ENCODE results near the gene NRP2. TPM values are rescaled to one million over a fixed set of nuclear protein-coding genes. Genes with fewer than 3 reads are reported as not detected.

Gene NRP2
- total and polyA plus RNA-seq, 4 experiments from 2014 or later = 1.1 to 2.1 TPM; not detected in 2

DNA sequence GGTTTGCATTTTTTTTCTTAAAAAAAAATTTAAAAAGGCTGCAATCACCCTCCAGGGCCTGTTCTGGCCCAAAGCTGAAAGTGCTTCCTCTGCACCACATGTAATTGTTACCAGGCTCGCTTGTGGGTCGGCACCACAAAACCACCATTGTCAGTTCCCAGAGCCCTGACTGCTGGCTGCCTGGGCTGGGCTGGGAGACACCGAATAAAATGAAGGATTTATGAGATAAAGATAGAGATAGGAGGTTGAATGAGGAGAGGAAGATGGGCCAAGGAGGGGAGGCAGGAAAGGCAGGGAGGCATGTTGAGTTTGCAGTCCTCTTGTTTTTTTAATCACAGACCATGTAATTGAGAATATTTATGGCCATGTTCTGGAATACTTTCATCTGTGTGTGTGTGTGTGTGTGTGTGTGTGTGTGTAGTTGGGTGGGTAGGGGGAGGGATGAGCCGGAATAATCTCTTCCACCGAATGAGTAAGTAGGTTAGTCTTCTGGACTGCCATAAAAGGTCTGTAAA, 14.7 kb downstream of the NRP2 start:
- Histone ChIP-seq H3K27ac (ENCODE audit: low read depth, low read length) (no peak overlapping the region), H3K4me1 (ENCODE audit: insufficient read depth, low read length) (no peaks in the 10 kb centered on the region), H3K36me3 (ENCODE audit: insufficient read depth, low read length) (no peaks in the 10 kb centered on the region), H3K27me3 (ENCODE audit: insufficient read depth, low read length) (no peaks in the 10 kb centered on the region), H3K4me3 (ENCODE audit: low read length in 2 of 2) (no peak overlapping the region), H3K9me3 (ENCODE audit: control insufficient read depth in 1 of 2, low read length in 2 of 2) (no peaks in the 10 kb centered on the region)
- Mint-ChIP-seq H3K4me1 (no peaks in the 10 kb centered on the region), H3K4me3 (no peak overlapping the region), H3K27me3 (peaks cover under 1 to 2% of the 10 kb centered on the region in 2 donors), H3K36me3 (no peaks in the 10 kb centered on the region), H3K9me3 (no peaks in the 10 kb centered on the region), H3K27ac (no peak overlapping the region)
- POLR2A ChIA-PET (ENCODE audit: partially characterized antibody) = no interaction called here
- DNase-seq = no peak
- intact Hi-C loops (cut with micrococcal nuclease) = no loop called here
- CTCF ChIA-PET (ENCODE audit: partially characterized antibody) = no interaction called here

GRCh38 chr2:205698286-205699268, 16.3 kb downstream of the NRP2 start:
- no peaks in the 10 kb centered on the region for H3K36me3 Mint-ChIP-seq
- H3K9me3 ChIP-seq (ENCODE audit: control insufficient read depth in 1 of 2, low read length in 2 of 2) = no peaks in the 10 kb centered on the region
- intact Hi-C loops (cut with micrococcal nuclease) = no loop called here
- ChIA-PET POLR2A (ENCODE audit: partially characterized antibody) (no interaction called here), CTCF (ENCODE audit: partially characterized antibody) (no interaction called here)
- no peaks in the 10 kb centered on the region for H3K9me3 Mint-ChIP-seq
- no peaks in the 10 kb centered on the region for H3K4me1 ChIP-seq (ENCODE audit: insufficient read depth, low read length)
- no peak overlapping the region for H3K27ac Mint-ChIP-seq
- DNase-seq = no peak
- no peak overlapping the region for H3K4me3 ChIP-seq (ENCODE audit: low read length in 2 of 2)
- H3K27me3 Mint-ChIP-seq = peaks cover 0 to 6% of the 10 kb centered on the region in 2 donors
- H3K4me1 Mint-ChIP-seq = no peaks in the 10 kb centered on the region
- H3K27me3 ChIP-seq (ENCODE audit: insufficient read depth, low read length) = no peaks in the 10 kb centered on the region
- H3K4me3 Mint-ChIP-seq = no peak overlapping the region
- no peak overlapping the region for H3K27ac ChIP-seq (ENCODE audit: low read depth, low read length)
- no peaks in the 10 kb centered on the region for H3K36me3 ChIP-seq (ENCODE audit: insufficient read depth, low read length)

GRCh38 chr2:205699515-205700289, 17.4 kb downstream of the NRP2 start:
- POLR2A ChIA-PET (ENCODE audit: partially characterized antibody) = no interaction called here
- intact Hi-C loops (cut with micrococcal nuclease) = no loop called here
- Histone ChIP-seq H3K36me3 (ENCODE audit: insufficient read depth, low read length) (no peaks in the 10 kb centered on the region), H3K4me1 (ENCODE audit: insufficient read depth, low read length) (no peaks in the 10 kb centered on the region), H3K9me3 (ENCODE audit: control insufficient read depth in 1 of 2, low read length in 2 of 2) (no peaks in the 10 kb centered on the region), H3K27me3 (ENCODE audit: insufficient read depth, low read length) (no peaks in the 10 kb centered on the region), H3K4me3 (ENCODE audit: low read length in 2 of 2) (no peak overlapping the region), H3K27ac (ENCODE audit: low read depth, low read length) (no peak overlapping the region)
- H3K36me3 Mint-ChIP-seq = no peaks in the 10 kb centered on the region
- DNase-seq = no peak
- H3K27me3 Mint-ChIP-seq = peaks cover 0 to 3% of the 10 kb centered on the region in 2 donors
- H3K27ac Mint-ChIP-seq = peak overlapping the region in 1 of 7 donors; percentile 14
- no peaks in the 10 kb centered on the region for H3K4me1 Mint-ChIP-seq
- CTCF ChIA-PET (ENCODE audit: partially characterized antibody) = no interaction called here
- H3K9me3 Mint-ChIP-seq = no peaks in the 10 kb centered on the region
- no peak overlapping the region for H3K4me3 Mint-ChIP-seq

DNA sequence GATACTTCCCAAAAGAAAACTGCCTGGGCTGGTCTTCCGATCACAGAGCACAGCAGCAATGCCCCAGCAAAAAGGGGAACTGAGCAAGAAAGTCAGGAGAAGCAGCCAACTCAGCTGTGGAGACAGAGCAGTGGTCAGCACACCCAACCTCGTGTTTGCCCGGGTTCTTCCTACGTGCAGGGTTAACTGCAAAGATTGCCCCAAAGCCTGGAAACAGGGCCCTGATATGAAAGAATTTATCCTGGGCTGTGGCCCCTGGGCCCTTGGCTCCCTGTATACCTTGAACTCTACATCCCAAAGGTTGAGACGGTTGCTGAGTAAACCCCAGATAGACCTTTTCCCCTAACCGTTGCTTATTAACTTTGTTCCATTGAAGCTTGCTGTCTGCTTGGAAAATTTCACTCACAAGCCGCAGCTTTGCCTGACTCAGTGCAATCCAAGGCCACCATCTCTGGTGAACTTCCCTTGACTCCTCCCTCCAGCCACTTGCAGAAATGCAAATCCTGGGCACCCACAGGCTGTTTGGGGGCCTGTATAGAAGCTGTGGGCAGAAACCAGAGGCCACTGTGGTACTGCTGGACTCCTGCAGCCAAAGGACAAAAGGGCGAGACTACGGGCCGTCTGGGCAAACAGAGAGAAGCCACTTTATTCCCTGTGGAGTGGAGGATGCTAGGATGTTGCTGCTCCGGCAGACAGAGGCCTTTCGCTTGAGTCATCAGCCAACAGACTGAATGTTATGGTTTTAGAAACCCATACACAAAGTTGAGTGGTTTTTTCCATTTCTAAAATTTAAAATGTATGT, 18.2 kb downstream of the NRP2 start:
- H3K4me1 ChIP-seq (ENCODE audit: insufficient read depth, low read length) = no peaks in the 10 kb centered on the region
- no peaks in the 10 kb centered on the region for H3K9me3 ChIP-seq (ENCODE audit: control insufficient read depth in 1 of 2, low read length in 2 of 2)
- H3K27me3 Mint-ChIP-seq = peaks cover 0 to 3% of the 10 kb centered on the region in 2 donors
- intact Hi-C loops (cut with micrococcal nuclease) = no loop called here
- no peaks in the 10 kb centered on the region for H3K9me3 Mint-ChIP-seq
- ChIA-PET POLR2A (ENCODE audit: partially characterized antibody) (no interaction called here), CTCF (ENCODE audit: partially characterized antibody) (no interaction called here)
- H3K27ac ChIP-seq (ENCODE audit: low read depth, low read length) = no peak overlapping the region
- no peak overlapping the region for H3K4me3 ChIP-seq (ENCODE audit: low read length in 2 of 2)
- H3K4me3 Mint-ChIP-seq = no peak overlapping the region
- no peaks in the 10 kb centered on the region for H3K36me3 Mint-ChIP-seq
- H3K27me3 ChIP-seq (ENCODE audit: insufficient read depth, low read length) = no peaks in the 10 kb centered on the region
- no peak for DNase-seq
- H3K4me1 Mint-ChIP-seq = no peaks in the 10 kb centered on the region
- no peaks in the 10 kb centered on the region for H3K36me3 ChIP-seq (ENCODE audit: insufficient read depth, low read length)
- peak overlapping the region in 1 of 7 donors; percentile 14 for H3K27ac Mint-ChIP-seq

GRCh38 chr2:205701509-205701908, 19.2 kb downstream of the NRP2 start:
- H3K27ac ChIP-seq (ENCODE audit: low read depth, low read length) = no peak overlapping the region

GRCh38 chr2:205702576-205702975, 20.3 kb downstream of the NRP2 start:
- H3K4me1 ChIP-seq (ENCODE audit: insufficient read depth, low read length) = no peaks in the 10 kb centered on the region
- H3K4me3 ChIP-seq (ENCODE audit: low read length in 2 of 2) = no peak overlapping the region
- ChIA-PET POLR2A (ENCODE audit: partially characterized antibody) (no interaction called here), CTCF (ENCODE audit: partially characterized antibody) (interaction anchor here (0.9 to 1.1 kb wide), 2 partner anchors 9 to 12 kb away, joined by 3 read pairs; no protein-coding TSS in a partner anchor)
- DNase-seq = no peak
- Mint-ChIP-seq H3K36me3 (no peaks in the 10 kb centered on the region), H3K27ac (no peak overlapping the region), H3K27me3 (peaks cover 0 to 3% of the 10 kb centered on the region in 2 donors), H3K4me1 (peaks cover 7 to 12% (median 9%) of the 10 kb centered on the region in 4 donors), H3K4me3 (no peak overlapping the region), H3K9me3 (no peaks in the 10 kb centered on the region)
- no peaks in the 10 kb centered on the region for H3K36me3 ChIP-seq (ENCODE audit: insufficient read depth, low read length)
- intact Hi-C loops (cut with micrococcal nuclease) = no loop called here
- no peaks in the 10 kb centered on the region for H3K27me3 ChIP-seq (ENCODE audit: insufficient read depth, low read length)
- no peak overlapping the region for H3K27ac ChIP-seq (ENCODE audit: low read depth, low read length)
- H3K9me3 ChIP-seq (ENCODE audit: control insufficient read depth in 1 of 2, low read length in 2 of 2) = no peaks in the 10 kb centered on the region

More at GRCh38 chr2:205701509-205701908, 19.2 kb downstream of the NRP2 start:
- H3K4me3 ChIP-seq (ENCODE audit: low read length in 2 of 2) = no peak overlapping the region
- no peaks in the 10 kb centered on the region for H3K36me3 ChIP-seq (ENCODE audit: insufficient read depth, low read length)
- H3K4me1 ChIP-seq (ENCODE audit: insufficient read depth, low read length) = no peaks in the 10 kb centered on the region
- Mint-ChIP-seq H3K4me3 (no peak overlapping the region), H3K4me1 (peaks cover under 1 to 6% (median 4%) of the 10 kb centered on the region in 4 donors), H3K27ac (no peak overlapping the region), H3K36me3 (no peaks in the 10 kb centered on the region), H3K27me3 (peaks cover 0 to 3% of the 10 kb centered on the region in 2 donors), H3K9me3 (no peaks in the 10 kb centered on the region)
- H3K9me3 ChIP-seq (ENCODE audit: control insufficient read depth in 1 of 2, low read length in 2 of 2) = no peaks in the 10 kb centered on the region
- intact Hi-C loops (cut with micrococcal nuclease) = no loop called here
- no peak for DNase-seq
- ChIA-PET POLR2A (ENCODE audit: partially characterized antibody) (no interaction called here), CTCF (ENCODE audit: partially characterized antibody) (no interaction called here)
- no peaks in the 10 kb centered on the region for H3K27me3 ChIP-seq (ENCODE audit: insufficient read depth, low read length)
